Endothelial cell of umbilical vein (primary cell): ENCODE data around the gene DGUOK.

Source experiments
- CTCF ChIP-seq, 2 donors: IDR thresholded peaks; 1 replicate in 1 of 2; 2 replicates in 1 of 2; pipeline ENCODE4 v1.5.1; 2011; ENCODE audit warnings: low read length in 2 of 2, mild to moderate bottlenecking in 2 of 2, moderate library complexity in 2 of 2, control low read depth in 1 of 2, inconsistent platforms in 1 of 2, low read depth in 1 of 2; ENCODE audit not compliant: insufficient read depth in 1 of 2; ENCODE audit errors: extremely low read depth in 1 of 2
- EZH2 ChIP-seq: IDR thresholded peaks from 2 replicates; pipeline ENCODE4 v1.6.1; 2012; ENCODE audit warnings: borderline replicate concordance, low read depth, mild to moderate bottlenecking, moderate library complexity, low read length, inconsistent platforms; ENCODE audit not compliant: severe bottlenecking
- FOS ChIP-seq: IDR thresholded peaks from 2 replicates; pipeline ENCODE4 v1.6.1; 2011; ENCODE audit warnings: mild to moderate bottlenecking, low read length, moderate library complexity, borderline replicate concordance; ENCODE audit not compliant: insufficient read depth
- GATA2 ChIP-seq: IDR thresholded peaks from 2 replicates; pipeline ENCODE4 v1.7.0; 2011; ENCODE audit warnings: low read depth, mild to moderate bottlenecking, moderate library complexity, mixed read lengths, low read length; ENCODE audit not compliant: insufficient read length, insufficient read depth
- JUN ChIP-seq: IDR thresholded peaks from 2 replicates; pipeline ENCODE4 v1.6.1; 2011; ENCODE audit warnings: borderline replicate concordance, low read depth; ENCODE audit not compliant: insufficient read length, insufficient read depth
- MYC ChIP-seq: IDR thresholded peaks from one replicate; pipeline ENCODE4 v1.6.1; 2011; ENCODE audit warnings: mild to moderate bottlenecking, low read depth, low read length
- POLR2A ChIP-seq: IDR thresholded peaks from 2 replicates; pipeline ENCODE4 v1.6.1; 2012; ENCODE audit warnings: low read depth, mild to moderate bottlenecking, control low read depth, low read length
- POLR2AphosphoS5 ChIP-seq: IDR thresholded peaks from 2 replicates; pipeline ENCODE4 v1.6.1; 2012; ENCODE audit warnings: low read depth, mild to moderate bottlenecking, control low read depth, low read length, moderate library complexity; ENCODE audit not compliant: insufficient read depth
- TF ChIP-seq, protein P1 (sequence below): IDR thresholded peaks from 2 replicates; pipeline ENCODE4 v1.6.1; 2011; ENCODE audit not compliant: insufficient read depth, insufficient read length

DNA sequence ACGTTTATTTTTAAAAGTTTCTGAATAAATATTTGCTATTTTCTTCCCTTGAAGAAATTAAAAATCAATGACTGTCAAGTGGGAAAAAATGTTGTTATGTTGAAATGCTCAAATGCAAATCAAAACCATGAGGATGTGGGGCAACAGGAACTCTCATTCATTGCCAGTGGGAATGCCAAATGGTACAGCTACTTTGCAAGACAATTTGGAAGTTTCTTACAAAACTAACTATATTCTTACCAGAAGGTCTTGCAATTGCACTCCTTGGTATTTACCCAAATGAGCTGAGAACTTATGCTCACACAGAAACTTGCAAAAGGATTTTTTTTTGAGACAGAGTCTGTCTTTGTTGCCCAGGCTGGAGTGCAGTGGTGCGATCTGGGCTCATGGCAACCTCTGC is 41.3 kb upstream of the DGUOK start:
- TF ChIP-seq, protein P1, sequence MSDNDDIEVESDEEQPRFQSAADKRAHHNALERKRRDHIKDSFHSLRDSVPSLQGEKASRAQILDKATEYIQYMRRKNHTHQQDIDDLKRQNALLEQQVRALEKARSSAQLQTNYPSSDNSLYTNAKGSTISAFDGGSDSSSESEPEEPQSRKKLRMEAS = no peak
- TF ChIP-seq EZH2 (no peak), POLR2AphosphoS5 (no peak), CTCF (IDR thresholded peaks at IDR 0.05; ENCODE audit: extremely low read depth in 1 of 2, insufficient read depth in 1 of 2, low read depth in 1 of 2, low read length in 2 of 2) (no peak), POLR2A (no peak), MYC (no peak), FOS (no peak), JUN (no peak), GATA2 (no peak)
